HUDEP-2 (cell line): ENCODE results near the gene MUC21.

Experiments used
- DNase-seq, 76 experiments: peaks; one replicate each; lab custom pipeline; 2025; ENCODE audit not compliant: unreplicated experiment in 76 of 76; lab: John Stamatoyannopoulos, UW

Gene MUC21

GRCh38 chr6:30983439-30983838 is at the start of gene MUC21:
MUC21 (plus strand) TSS chr6:30983718; CDS start chr6:30983959, 241 bp downstream.
- DNase-seq, result no peak

- DNase-seq, result peak in 3 of 76 experiments; percentile 2 to 13 (median 11)
Measured at GRCh38 chr6:30935018-30935417, 48.5 kb upstream of the MUC21 start.

GRCh38 chr6:30937265-30937664 is 46.3 kb upstream of the MUC21 start:
- DNase-seq, result no peak

GRCh38 chr6:30938730-30939129 is 44.8 kb upstream of the MUC21 start:
- no peak for DNase-seq

GRCh38 chr6:30939473-30939872 is 44.0 kb upstream of the MUC21 start:
- DNase-seq, result no peak

GRCh38 chr6:30940361-30940986 is 43.0 kb upstream of the MUC21 start, which contains the start of gene MUCL3:
MUCL3 (plus strand) TSS chr6:30940973; CDS start chr6:30941000, 27 bp downstream.
- DNase-seq, result no peak

- peak in 14 of 76 experiments; percentile 3 to 40 (median 15) for DNase-seq
Measured at GRCh38 chr6:30942338-30943060, 41.0 kb upstream of the MUC21 start.

- no peak for DNase-seq
Measured at GRCh38 chr6:30944051-30944450, 39.5 kb upstream of the MUC21 start.

- DNase-seq, result no peak
Measured at GRCh38 chr6:30945281-30945680, 38.2 kb upstream of the MUC21 start.

- no peak for DNase-seq
Measured at GRCh38 chr6:30947231-30947630, 36.3 kb upstream of the MUC21 start.

GRCh38 chr6:30948811-30949210 is 34.7 kb upstream of the MUC21 start:
- no peak for DNase-seq

- no peak for DNase-seq
Measured at GRCh38 chr6:30951907-30952469, 31.5 kb upstream of the MUC21 start.

GRCh38 chr6:30954631-30955366 is 28.7 kb upstream of the MUC21 start:
- no peak for DNase-seq

- peak in 56 of 76 experiments; percentile 10 to 72 (median 34) for DNase-seq
Measured at GRCh38 chr6:30955367-30956042, 28.0 kb upstream of the MUC21 start.

- no peak for DNase-seq
Measured at GRCh38 chr6:30957716-30958115, 25.8 kb upstream of the MUC21 start.

- DNase-seq, result no peak
Measured at GRCh38 chr6:30960907-30961673, 22.4 kb upstream of the MUC21 start.

- no peak for DNase-seq
Measured at GRCh38 chr6:30962716-30963115, 20.8 kb upstream of the MUC21 start.

GRCh38 chr6:30963641-30964040 is 19.9 kb upstream of the MUC21 start:
- no peak for DNase-seq

GRCh38 chr6:30964075-30964474 is 19.4 kb upstream of the MUC21 start:
- no peak for DNase-seq

- no peak for DNase-seq
Measured at GRCh38 chr6:30965140-30965601, 18.3 kb upstream of the MUC21 start.
